Right lung (tissue), 5 donors: Measurements from ENCODE around the gene NUP214. TPM values are rescaled to one million over a fixed set of nuclear protein-coding genes. Genes with fewer than 3 reads are reported as not detected.
"Not testable (repeated sequence)": the region's sequence is repeated elsewhere in the genome, so short reads cannot be mapped to it uniquely, and the experiment has no call there.

Experiments
- DNase-seq, 2 donors: peaks; one replicate each; pipeline ENCODE4 v3.0.0-alpha.2; 2013
- polyA plus RNA-seq, 5 donors: library from polyadenylated mRNA; unstranded; fragments of 120-200 nt; gene quantifications; one replicate each; pipeline versions ENCODE4 v1.2.1 to v1.2.3, GENCODE V29; 2013; ENCODE audit warnings: inconsistent platforms in 1 of 5, low replicate concordance in 1 of 5; ENCODE audit not compliant: insufficient read length in 5 of 5, insufficient read depth in 1 of 5

The NUP214 gene
- polyA plus RNA-seq, 5 donors = 34.3 to 48.9 (median 42.1) TPM

DNA sequence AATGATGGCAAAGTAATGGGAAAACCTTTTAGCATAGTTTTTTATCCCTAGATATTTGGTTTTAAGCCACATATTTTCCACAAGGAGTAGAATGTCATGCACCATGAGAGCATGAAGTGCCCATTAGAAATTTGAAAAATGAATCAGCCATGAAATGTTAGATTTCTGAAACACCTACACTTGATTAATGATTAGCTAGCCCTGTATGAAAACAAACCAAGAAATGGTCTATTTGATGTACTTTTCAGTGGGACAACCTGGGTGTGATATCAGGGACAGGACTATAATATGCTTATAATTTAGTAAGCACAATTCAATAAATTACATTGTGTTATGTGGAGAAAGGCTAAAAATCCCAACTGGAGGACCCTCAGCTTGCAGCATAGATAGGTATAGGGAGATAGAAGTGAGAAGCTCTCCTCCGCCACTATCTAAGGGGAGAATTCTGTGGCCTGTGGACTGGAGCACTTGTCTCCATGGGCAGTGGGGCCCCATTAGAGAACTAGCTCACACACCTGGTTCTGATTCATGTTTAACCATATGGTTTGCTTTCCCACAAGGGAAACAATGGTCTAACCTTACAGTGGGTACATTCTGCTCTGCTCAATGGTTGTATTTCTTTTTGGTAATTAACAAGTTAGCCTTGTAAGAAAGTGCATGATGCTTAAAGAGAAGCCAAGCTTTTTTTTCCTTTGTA lies 35.2 kb downstream of the NUP214 start:
- DNase-seq = no peak

DNA sequence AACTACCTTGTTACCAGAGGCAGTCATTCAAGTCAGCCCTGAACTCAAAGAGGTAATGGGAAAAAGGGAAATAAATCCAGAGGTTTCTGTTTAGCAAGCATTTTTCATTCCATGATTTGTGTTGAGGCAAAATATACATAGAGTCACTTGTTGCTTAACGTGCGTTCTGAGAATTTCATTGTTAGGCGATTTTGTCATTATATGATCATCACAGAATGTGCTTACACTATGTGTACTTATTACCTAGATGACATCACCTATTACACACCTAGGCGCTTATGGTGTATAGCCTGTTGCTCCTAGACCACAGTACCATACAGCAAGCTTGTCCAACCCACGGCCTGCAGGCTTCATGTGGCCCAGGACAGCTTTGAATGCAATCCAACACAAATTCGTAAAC lies 36.2 kb downstream of the NUP214 start:
- DNase-seq = no peak

DNA sequence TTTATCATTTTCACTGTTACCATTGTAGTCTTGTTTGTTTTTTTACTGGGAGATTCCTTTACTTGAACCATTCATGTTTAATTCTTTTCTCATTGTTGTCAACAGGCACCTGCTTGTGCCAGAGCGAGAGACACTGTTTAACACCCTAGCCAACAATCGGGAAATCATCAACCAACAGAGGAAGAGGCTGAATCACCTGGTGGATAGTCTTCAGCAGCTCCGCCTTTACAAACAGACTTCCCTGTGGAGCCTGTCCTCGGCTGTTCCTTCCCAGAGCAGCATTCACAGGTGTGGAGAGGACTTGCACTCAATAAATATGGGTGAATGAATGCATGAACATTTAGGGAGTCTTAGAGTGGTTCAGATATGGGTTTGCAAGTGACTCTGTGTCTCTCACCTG lies 37.5 kb downstream of the NUP214 start:
- DNase-seq = no peak

DNA sequence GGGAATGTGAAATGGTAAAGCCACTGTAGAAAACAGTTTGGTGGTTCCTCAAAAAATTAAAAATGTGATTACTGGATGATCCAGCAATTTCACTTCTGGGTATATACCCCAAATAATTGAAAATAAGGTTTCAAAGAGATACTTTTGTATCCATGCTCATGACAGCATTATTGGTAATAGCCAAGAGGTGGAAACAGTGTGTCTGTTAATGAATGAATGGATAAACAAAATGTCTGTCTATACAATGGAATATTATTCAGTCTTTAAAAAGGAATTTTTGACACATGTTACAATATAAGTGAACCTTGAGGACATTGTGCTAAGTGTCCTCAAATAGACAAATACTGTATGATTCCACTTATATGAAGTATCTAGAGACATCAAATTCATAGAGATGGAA lies 40.1 kb downstream of the NUP214 start:
- no peak for DNase-seq

DNA sequence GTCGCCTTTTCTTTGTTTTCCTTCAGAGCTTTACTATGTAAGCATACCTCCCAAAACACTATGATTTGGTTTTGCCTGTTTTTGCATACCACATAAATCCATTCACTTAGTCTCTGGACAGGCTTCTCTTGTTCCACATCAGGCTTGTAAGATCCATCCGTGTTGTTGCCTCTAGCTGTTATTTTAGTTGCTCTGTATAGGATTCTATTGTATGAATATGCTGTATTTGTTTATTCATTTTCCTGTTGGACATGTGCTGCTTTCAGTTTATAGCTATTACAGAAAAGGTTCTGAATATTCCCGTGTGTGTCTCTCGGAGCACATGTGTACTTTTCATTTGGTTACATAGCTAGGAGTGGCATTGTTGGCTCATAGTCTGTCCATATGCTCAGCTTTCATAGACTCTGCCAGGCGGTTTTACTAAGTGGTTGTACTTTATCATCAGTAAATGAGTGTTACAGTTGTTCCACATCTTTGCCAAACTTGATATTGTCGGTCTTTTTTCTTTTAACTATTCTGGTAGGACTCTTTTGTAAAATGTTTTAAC lies 41.8 kb downstream of the NUP214 start:
- DNase-seq = no peak

DNA sequence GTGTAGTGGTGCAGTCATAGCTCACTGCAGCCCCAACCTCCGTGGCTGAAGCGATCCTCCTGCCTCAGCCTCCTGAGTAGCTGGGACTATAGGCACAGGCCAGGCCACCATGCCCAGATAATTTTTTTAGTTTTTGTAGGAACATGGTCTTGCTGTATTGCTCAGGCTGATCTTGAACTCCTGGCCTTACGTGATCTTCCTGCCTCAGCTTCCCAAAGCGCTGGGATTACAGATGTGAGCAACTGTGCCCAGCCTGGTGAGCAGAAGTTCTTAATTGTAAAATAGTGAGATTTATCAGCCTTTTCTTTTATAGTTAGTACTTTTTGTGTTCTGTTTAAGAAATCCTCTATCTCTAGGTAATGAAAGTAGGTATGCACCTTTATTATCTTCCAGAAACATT lies 42.5 kb downstream of the NUP214 start:
- DNase-seq = no peak

DNA sequence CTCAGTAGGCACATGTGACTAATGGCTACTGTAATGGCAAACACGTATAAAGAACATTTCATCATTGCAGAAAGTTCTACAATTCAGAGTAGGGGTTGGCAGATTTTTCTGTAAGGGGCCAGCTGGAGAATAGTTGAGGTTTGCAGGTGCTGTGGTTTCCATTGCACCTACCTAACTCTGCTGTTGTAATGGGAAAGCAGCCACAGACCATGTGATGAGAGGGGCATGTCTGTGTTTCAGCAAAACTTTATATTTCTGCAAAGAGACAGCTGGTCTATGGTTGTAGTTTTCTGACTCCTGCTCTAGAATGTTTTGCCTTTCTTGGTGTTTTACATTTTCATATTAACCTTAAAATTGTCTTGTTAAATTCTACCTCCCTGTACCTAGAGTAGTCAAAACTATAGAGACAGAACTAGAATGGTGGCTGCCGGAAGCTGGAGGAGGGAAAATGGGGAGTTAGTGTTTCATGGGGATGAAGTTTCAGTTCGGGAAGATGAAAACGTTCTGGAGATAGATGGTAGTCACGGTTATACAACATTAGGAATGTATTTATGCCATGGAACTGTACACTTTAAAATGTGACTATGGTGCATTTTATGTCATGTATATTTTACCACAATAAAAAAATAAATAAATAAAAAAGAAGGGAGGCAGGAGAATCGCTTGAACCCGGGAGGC lies 44.3 kb downstream of the NUP214 start:
- no peak for DNase-seq

DNA sequence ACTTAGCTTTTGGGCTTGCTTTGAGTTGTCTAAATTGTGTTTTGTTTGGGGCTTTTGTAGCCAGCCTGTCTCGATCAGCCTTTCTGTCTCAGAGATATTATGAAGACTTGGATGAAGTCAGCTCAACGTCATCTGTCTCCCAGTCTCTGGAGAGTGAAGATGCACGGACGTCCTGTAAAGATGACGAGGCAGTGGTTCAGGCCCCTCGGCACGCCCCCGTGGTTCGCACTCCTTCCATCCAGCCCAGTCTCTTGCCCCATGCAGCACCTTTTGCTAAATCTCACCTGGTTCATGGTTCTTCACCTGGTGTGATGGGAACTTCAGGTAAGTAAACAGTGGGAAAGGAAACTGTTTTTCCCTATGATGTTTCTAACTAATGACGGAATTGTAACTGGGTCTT lies 48.6 kb downstream of the NUP214 start:
- DNase-seq = no peak

DNA sequence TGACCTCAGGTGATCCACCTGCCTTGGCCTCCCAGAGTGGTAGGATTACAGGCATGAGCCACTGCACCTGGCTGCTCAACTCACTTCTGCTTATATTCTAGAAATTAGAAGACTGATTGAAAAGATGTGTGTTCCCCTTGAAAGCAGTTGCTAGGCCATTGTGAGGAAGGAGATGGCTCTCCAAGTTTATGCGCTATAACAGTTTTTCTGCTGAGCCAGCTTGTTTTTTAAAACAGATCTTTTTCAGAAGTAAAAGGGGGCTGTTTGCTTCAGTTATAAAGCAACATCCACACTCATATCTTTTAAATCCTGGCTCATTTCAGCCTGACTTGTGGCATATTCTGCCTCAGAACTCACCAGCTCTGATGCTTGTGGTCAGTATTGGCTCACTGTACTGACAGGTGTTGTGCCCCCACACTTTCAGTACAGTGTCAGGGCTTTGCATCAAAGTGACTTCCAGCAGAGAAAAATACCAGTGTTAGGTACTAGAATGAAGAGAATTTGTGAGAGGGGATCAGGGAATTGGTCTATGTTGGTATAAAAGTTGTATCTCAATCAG lies 49.4 kb downstream of the NUP214 start:
- DNase-seq = no peak

DNA sequence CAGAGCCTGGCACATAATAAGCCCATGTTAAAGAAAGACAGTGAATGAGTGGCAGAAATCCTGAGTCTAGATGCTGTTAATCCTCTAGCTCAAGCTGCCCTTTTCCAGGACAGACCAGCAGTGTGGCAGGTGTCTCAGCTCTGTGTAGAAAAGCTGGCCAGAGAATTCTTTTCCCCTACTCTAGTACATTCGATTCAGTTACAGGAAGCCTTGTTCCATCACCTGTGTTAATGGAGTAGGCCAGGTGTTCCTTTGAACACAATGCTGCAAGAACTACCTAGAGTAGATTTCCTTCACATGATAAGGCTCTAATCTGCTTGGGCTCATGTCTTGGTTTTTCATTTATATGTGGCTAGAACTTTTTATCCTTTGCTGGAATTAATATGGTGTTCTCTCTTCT lies 52.5 kb downstream of the NUP214 start:
- no peak for DNase-seq

DNA sequence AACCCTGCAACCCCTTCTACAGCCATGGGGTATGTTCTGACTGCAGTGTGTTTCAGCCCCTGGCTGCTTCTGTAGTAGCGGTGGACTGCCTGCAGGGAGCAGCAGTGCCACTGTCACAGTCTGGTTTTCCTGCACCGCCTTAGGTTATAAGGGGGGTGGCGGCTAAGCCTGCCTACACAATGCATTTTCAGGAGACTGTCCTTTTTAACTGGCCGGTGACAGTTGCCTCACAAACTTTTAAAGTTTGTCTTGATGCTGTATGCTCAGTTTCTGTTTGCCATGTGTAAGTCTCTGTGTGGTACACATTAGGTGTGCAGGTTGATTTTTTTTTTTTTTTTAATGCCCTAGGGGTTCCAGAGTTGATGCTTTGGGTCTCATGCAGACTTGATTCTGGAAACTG lies 53.0 kb downstream of the NUP214 start:
- DNase-seq = peak; percentile 16 to 36

DNA sequence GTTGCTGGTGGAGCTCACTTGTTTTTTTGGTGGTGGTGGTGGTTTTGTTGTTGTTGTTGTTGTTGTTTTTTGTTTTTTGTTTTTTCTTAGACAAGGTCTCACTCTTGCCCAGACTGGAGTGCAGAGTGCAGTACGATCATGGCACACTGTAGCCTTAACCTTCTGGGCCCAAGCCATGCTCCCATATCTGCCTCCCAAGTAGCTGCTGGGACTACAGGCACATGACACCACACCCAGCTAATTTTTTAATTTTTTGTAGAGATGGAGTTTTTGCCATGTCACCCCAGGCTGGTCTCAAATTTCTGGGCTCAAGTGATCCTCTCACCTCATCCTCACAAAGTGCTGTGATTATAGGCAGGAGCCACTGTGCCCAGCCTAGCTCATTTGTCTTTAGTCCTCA lies 53.5 kb downstream of the NUP214 start:
- DNase-seq = no peak

DNA sequence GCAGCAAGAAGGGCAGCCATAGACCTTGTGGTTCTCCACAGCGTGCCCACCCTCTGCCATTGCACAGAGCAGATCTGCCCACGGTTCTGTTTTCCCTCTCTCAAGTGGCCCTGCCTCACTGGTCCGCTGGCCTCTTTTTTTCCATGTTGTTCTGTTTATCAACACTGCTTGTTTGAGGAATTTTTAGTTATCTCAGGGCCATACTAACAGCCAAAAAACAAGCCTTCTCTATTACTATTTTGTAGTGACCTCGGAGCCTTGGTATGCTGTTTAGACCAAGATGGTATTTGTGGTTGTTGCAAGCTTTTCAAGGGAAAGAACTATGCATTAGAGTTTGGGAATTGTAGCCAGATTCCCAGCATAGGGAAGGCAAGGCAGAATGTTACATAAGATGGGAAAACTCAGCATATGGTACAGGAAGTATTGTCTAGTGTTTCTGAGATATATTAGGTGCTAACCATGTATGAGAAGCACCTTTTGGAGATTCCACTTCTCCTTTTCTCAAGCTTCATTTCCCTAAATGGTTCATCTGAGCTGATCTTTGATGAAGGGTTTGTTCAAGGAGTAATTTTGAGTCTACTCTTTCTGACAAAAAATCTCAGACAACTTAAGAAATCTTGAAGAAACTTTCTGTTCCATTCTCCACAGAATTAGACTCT lies 54.3 kb downstream of the NUP214 start:
- DNase-seq = no peak

DNA sequence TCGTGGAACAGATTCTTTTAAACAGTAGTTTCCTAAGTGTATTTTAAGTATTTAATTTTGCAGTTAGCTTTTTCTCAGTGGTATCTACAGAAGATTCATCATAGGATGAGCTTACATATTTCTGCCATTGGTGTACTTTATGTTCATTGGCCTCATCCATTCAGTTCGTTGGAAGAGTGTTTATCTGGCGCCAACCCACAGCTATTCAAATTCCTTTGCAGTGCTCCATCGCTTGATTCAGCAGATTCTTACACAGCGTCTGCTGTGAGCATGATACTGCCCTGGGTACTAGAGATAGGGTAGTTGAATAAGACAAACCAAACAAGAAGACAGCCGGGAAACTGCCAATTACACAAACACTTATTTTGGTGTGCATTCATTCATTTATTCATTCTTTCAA lies 55.1 kb downstream of the NUP214 start:
- DNase-seq = no peak

DNA sequence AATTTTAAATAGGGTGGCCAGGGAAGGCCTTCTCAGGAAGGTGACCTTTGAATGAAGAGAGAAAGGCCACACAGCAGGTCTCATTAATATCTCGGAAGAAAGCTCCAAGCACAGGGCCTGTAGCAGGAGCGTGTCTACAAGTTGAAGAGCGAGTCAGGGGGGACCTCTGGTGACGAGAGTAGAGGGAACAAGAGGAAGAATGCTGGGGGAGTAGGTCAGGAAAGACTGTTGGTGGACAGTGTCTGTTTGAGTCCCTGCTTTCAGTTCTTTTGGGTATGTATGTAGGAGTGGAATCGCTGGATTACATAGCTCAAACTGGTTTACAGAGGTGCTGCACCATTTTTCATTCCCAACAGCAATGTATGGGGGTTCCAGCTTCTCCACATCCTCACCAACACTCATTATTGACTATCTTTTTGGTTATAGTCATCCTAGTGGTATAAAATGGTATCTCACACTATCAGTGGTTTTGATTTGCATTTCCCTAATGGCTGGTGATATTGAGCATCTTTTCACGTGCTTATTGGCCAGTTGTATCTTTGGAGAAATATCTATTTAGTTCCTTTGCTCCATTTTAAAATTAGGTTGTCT lies 55.8 kb downstream of the NUP214 start:
- DNase-seq = no peak

DNA sequence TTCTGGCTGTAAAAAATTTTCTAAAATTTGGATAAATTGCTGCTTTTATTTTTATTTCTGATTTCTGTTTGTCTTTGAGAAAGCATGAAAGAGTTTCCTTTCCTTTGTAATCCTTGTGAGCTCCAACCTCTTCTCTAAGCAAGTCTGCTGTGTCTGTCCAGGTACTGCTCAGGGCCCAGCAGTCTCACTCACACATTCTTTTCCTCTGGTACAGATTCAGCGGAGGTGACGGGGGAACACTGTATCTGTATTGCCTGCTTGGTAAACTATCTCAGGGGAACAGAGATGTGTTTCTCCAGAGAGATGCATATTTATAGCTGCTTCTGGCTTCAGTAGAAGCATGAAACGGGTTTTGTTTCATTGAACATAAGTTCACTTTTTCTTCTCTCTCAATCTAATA lies 60.5 kb downstream of the NUP214 start:
- no peak for DNase-seq

DNA sequence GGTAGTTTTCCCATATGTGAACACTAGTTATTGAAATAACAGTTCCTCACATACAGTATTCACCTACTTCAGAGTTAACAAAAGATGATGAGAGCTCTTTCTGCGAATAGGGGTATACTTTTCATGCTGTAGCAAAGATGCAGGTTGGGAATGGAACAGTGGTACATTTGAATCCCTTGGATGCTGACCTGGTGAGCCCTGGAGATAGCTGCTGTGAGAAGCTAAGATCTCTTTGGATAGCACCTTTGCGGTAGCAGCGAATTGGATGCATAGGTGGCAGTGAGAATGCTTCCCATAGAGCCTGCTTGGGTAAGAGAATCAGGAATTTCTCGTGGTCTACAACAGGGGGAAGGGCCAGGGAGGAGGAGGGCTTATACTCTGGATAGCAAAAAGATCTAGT lies 61.2 kb downstream of the NUP214 start:
- no peak for DNase-seq

DNA sequence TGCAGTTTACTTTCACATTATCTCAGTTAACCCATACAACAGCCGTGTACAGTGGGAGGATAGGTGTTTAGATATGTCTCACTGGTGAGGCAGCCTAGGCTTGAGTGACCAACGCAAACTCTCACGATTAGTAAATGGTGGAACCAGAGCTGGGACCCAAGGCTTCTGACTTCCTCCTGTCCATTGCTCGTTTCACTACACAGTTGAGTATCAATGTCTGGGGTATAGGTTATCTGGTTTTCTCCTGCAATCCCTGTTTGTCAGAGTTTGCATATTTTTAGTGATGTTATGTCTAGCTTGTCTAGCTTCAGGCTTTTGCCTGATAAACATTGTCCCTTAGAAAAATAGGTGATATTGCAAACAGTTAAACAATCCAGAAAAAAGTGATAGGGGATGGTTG lies 62.6 kb downstream of the NUP214 start:
- DNase-seq = no peak

DNA sequence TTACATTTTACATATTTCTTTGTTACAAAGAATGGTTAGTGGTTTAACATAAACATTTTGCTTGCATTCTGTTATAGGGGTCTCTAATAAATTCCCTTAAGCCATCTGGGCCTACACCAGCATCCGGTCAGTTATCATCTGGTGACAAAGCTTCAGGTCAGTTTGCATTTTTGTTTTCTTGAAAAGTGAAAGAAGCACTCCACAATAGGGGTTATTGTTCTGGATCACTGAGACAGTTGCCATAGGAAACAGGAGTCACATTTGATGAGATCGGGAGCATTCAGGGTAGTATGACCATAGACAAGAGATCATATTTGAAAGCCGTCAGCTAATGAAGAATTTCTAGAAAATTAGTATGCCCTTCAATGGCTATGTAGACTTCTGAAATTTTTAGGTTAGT lies 63.6 kb downstream of the NUP214 start:
- no peak for DNase-seq

DNA sequence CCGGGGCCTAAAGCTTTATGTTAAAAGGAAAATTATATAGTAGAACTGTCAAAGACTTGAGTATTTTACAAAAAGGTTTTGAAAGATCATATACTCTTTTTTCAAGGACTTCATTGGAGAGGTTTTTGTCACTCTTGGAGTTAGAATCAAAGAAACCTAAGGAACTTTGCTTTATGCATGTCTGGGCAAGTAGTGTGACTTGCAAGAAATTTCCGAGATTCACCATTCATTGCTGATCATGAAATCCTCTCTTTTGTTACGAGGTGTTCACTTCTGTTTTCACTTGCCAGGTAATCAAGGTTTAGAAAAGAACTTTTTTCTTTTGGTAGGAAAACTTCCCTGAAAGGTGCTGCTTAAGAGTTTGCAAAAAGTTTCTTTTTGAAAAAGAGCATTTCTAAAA lies 64.8 kb downstream of the NUP214 start:
- DNase-seq = no peak

DNA sequence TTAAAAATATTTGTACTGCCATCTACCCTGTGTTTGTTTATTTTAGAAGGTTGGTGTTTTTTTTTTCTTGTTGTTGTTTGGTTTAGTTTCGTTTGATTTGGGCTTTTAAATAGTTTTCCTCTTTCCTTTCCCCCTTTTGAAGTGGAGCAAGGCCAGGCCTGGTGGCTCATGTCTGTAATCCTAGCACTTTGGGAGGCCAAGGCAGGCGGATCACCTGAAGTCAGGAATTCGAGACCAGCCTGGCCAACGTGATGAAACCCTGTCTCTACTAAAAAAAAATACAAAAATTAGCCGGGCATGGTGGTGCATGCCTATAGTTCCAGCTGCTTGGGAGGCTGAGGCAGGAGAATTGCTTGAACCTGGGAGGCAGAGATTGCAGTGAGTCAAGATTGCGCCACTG lies 65.6 kb downstream of the NUP214 start:
- DNase-seq = not testable (repeated sequence)

DNA sequence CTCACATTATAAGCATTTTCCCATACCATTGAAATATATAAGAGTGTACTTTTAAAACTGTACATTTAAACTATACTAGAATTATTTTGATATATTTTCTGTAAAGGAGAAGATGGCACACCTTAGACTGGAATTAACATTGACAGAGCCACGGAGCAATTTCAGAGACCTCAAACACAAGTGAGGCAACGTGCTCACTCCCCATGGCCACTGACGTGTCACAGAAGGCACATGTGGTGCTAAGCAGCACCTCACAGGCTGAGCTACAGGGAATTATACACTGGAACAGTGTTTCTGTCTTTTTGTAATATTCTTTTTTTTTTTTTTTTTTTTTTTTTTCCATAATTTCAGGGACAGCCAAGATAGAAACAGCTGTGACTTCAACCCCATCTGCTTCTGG lies 66.5 kb downstream of the NUP214 start:
- DNase-seq = no peak
